HG03196 (cell line): ENCODE data around the gene TMEM178B.
"Not testable (repeated sequence)": the region's sequence is repeated elsewhere in the genome, so short reads cannot be mapped to it uniquely, and the experiment has no call there.

Source experiments
- ATAC-seq: cut with Tn5 transposase; IDR thresholded peaks from one replicate; pipeline ENCODE4 v1.9.1; 2021; ENCODE audit not compliant: unreplicated experiment

The TMEM178B gene

DNA sequence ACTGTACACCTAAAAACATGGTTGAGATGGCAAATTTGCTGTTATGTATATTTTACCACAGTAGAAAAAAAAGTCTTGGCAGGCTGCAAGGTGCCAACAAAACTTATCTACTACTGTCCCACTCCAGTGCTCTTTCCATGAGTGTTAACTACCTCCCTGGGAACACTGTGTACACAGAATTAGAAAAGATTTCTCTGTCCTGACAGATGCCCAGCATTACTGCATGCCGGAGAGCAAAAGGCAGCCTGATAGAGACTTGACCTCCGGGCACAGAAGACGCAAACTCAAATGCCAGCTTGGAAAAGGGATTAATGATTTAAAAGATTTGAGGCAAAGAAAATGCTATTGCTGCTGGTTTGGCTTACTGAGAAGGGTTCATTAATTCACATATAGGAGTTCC, 228.8 kb downstream of the TMEM178B start:
- no peak for ATAC-seq

DNA sequence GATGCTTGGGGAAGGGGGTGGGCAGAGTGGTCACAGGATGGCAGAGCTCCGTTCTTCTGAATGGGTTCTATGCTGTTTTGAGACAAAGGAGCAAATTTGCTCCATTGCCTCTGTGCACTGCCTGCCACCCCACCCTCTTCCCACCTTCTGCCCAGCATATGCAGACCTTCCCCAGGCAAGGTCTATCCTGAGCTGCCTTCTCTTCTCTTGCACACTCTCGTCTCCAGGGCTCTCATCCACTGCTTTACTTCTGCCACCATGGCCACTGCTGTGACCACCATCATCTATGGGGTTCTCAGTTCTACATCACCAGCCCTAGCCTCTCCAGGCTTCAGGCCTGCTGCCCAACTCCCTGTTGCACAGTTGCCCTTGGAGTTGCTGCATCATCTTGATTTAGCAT, 230.4 kb downstream of the TMEM178B start:
- ATAC-seq: no peak

DNA sequence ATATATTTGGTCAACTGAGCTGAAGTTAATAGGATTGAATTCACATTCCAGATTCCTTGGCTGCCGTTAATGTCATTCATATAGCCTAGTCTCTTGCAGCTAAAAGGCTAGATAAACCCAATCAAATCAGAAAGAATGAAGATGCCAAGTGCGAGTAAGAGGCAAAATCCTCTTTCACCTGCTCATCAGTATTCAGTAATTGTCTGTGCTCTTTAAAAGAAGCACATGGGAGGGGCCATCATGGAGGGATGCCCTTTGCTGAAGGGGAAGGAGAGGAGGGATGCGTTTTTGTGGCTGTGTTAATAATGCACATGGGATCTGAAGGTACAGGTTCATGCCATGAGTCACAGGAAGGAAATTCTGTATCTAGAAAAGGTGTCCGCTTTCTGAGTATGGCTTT, 232.2 kb downstream of the TMEM178B start:
- no peak for ATAC-seq

DNA sequence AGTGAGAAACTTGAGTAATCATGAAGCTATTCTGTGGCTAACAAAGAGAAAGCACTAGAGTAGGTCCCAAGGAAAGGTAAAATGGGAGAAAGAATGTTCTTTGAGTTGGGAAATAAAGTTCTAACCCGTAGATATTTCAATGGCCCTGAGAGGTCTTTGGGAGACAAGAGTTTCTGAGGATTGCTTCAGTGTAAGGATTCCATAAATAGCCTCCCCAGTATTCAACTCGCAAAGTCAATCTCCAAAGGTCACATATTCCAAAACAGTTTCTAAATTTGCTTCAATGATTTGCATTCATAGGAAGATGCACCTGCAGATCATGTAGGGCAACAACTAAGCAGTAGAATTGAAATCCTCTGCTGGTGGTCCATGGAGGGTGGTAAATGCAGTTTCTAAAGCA, 238.5 kb downstream of the TMEM178B start:
- no peak for ATAC-seq

DNA sequence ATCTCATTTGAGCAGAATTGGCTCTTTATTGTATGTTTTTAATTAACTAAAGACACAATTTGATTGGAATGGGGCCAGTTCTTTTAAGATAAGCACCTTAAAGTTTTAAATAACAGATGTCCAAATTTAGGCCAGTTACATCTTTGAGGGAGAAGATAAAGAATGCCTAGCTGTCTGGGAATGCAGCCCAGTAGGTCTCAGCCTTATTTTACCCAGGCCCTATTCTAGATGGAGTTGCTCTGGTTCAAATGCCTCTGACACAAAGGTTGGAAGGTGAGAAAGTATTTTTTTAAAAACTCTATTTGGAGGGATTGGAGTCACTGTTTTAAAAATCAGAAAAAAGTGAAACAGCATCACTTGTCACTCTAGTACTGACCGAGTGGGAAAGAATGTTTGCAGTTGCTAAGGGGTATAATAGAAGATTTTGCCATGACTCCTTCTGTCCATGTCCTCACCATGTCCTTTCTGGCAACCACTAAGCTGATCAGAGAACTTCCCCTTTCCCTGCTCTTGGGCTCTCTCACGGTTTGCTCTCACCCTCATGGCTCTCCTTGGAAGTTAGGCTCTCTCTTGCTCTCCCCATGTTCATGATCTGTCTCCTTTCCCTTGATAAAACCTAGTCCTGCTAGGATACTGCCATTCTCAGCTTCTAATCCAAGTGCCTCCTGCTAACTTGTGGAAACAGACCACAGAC, 239.1 kb downstream of the TMEM178B start:
- no peak for ATAC-seq

DNA sequence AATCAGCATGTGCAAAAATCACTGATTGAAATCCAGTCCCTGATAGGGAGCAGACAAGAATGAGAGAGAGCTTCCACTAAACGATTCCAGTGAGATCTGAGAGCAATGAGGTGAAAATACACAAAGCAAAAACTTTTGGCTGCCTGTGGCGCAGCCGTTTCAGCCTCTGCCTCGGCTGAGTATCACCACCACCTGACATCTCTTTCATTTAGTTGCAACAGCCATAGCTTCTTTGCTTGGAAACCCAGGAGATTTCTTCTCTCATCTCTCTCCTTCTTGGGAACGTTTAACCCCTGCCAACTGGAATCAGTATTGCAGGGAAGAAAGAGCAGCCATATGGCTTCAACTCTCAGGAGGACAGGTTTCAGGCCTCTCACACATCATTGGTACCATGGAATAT, 240.0 kb downstream of the TMEM178B start:
- ATAC-seq: no peak

DNA sequence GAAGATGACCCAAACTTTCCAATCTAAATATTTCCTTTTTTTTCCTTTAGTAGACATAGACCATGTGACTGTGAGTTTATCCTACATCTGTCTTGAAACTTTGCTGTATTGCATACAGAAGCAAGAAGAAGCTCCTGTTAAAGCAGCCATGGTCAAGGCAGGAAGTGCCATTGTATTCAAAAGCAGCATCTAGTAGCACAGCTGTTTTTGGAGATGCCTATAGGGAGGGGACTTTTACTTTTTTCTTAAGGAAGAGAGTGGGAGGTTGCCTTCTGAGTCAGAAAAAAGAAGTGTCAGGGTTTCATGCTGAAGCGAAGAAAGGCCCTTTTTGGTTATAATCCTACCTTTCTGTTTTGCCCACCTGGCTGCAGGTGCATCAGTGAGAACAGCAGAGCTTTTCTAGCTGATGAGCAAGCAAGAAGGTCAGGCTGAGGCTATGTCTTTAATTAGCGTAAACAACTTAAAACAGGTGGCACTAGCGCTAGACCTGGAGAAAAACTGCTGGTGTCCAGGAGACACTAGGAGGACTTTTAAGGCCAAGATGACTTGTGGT, 243.2 kb downstream of the TMEM178B start:
- ATAC-seq: no peak

DNA sequence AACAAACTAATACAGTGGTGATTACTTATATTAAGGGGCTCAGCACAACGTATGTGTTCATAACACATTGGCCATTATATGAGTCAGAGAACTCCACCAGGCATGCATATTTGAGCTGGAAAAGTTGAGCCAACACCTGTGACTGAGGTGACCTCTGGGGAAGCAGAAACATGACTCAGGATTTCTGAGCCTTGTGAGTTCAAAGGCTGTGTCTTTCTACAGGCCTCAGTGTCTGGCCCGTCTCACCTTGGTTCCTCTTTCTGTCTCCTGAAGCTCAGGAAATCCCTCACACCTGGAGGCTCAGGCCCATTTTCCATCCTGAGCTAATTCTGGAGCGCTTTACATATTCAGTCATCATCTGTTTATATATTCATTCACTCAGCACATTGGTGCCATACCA, 246.4 kb downstream of the TMEM178B start:
- ATAC-seq: no peak

DNA sequence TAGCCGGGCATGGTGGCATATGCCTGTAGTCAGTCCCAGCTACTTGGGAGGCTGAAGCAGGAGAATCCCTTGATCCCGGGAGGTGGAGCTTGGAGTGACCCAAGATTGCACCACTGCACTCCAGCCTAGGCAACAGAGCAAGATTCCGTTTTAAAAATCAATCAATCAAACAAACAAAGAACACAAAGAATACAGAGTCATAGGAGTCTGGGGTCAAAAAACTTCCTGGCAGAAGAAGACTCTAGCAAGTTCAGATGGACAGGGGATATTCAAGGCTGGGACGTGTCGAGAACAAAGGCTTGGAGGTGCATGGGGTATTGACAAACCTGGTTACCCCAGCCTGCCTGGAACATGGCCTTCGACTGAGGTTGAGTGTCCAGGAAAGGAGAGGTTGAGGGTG, 248.5 kb downstream of the TMEM178B start:
- no peak for ATAC-seq

DNA sequence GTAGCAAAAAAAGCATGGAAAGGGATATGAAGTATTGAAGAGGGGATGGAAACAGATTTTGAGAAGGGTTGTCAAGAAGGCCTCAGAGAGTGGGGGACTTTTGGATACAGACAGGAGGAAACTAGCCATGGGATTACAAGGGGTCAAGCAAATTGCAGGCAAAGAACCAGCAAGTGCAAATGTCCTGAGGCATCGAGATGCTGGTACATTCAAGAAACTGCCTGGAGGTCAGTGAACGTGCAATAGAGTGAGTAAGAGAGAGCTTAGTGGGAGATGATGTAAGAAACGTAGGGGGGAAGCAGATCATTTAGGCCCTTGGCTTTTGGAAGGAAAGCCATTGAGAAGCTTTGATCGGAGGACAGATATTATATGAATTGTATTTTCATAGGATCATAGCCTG, 250.0 kb downstream of the TMEM178B start:
- ATAC-seq: no peak

DNA sequence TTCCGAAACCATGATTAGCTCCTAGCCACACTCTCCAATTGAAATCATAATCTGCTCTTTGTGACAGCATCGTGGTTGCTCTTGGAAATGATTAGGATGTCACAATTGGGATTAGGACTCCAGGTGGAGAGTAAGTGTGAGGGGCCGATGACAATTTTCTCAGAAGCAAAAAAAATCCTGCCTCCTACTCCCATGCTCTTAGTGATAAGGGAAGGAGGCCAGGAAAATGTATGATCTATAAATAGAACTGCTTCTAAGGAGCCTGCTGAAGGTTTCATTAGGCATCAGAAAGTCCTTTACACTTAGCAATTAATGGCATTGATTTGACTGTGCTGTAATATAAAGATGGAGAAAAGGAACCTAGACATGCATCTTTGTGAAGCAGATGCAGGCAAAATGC, 251.0 kb downstream of the TMEM178B start:
- ATAC-seq: no peak

DNA sequence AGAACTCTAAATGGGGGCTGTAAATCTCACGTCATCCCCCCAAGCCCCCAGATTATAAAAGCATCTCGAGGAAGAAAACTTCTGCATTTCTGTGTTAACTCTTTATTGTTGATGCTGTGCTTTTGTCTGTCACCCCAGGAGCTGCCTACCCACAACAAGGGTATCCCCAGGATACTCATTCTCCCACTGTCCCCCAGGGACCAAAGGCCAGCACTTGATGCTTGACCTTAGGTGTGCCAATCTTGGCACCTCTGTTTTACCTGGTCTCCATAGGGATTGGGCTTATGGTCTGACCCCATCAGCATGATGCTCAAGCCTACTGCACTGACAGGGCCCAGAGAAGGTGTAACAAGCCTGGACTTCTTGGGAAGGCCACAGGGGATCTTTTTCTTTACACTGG, 251.4 kb downstream of the TMEM178B start:
- ATAC-seq: no peak

DNA sequence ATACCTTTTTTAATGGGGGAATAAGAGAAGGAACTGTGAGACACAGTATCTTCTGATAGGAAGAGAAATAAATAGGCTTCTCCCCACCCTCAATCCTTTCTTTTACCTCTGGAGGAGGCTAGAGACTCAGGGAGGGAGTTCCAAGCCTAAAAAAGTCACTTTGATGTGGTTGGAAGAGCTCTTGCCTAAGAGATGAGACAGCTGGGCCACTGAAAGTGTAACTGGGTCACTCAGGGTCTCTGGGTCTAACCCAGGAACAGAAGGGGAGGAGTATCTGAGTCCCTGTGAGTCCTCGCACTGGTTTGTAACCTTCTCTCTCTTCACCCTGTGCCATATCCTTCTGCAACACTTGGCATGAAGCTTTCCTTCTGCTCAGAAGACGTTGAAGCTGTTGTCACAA, 254.4 kb downstream of the TMEM178B start:
- ATAC-seq: no peak

DNA sequence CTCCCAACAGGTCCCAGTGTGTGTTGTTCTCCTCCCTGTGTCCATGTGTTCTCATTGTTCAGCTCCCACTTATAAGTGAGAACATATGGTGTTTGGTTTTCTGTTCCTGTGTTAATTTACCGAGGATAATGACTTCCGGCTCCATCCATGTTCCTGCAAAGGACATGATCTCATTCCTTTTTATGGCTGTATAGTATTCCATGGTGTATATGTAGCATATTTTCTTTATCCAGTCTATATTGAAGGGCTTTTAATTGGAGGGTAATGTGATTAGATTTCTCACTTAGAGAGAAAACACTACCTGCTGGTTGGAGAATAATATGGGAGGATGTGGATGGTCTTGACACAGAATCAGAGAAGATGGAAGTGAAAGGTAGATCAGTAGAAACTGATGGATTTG, 256.4 kb downstream of the TMEM178B start:
- ATAC-seq: not testable (repeated sequence)

DNA sequence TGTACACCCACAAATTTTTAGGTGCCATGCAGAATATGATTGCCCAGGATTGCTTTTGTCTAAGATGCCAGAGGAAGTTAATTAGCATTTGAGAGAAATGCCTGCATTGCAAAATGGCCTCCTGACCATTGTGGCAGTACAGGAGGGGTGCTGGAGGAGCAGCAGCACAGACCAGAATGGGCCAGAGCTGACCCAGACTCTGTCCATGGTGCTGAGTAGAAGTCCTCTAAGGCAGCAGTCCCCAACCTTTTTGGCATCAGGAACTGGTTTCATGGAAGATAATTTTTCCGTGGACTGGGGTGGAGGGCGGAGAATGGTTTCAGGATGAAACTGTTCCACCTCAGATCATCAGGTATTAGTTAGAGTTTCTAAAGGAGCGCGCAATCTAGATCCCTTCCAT, 259.6 kb downstream of the TMEM178B start:
- no peak for ATAC-seq

DNA sequence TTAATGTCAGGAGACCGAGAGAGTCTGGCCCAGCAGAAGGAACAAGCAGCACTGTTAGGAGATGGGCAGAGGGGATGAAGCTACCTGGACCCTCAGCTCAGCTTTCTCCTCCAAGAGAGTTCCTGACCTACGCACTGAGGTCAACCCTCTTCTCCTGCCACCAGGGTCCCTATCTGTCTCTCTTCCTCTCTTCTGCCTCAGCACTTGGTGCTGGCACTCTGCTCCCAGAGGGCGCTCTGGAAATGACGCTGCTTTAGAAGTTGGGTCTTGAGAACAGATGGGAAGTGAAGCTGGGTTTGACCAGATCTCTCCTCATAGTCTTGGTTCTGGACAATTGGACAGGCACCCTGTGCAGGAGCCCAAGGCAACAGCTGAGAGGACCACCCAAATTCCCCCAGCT, 261.3 kb downstream of the TMEM178B start:
- no peak for ATAC-seq

DNA sequence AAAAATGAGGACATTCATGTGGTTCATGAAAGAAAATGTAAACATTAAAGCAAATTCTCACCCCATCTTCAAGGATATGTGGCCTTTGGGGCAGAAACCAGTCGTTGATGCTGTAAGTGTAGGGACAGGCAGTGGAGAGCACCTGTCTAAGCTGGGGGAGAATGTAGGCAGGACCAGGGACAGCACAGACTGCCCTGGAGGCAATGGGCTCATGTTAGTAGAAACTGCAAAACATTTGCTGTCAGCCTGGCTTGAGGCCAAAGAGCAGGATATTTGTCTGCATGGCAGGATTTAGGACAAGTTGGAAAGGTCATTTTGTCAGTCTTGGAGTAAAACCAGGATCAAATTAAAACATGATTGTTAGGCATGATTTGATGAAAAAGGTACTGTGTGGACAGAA, 265.7 kb downstream of the TMEM178B start:
- ATAC-seq: no peak

DNA sequence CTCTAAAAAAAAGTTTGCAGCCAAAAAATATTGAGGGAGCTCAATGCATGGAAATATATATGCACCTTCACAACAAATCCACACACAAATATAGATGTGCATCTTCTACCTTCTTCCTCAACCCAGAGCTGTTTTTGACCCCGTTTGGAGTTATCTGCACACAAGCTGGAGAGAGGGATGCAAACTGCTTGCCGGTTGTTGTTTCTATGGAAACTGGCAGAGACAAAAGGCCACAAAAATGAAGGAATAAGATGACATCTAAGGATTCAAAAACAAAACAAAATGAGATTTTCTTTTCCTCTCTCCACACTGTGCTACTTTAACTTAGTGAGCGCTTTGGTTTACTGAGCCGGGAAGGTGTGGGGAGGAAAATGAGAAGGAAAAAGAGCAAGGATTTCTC, 267.1 kb downstream of the TMEM178B start:
- ATAC-seq: no peak

DNA sequence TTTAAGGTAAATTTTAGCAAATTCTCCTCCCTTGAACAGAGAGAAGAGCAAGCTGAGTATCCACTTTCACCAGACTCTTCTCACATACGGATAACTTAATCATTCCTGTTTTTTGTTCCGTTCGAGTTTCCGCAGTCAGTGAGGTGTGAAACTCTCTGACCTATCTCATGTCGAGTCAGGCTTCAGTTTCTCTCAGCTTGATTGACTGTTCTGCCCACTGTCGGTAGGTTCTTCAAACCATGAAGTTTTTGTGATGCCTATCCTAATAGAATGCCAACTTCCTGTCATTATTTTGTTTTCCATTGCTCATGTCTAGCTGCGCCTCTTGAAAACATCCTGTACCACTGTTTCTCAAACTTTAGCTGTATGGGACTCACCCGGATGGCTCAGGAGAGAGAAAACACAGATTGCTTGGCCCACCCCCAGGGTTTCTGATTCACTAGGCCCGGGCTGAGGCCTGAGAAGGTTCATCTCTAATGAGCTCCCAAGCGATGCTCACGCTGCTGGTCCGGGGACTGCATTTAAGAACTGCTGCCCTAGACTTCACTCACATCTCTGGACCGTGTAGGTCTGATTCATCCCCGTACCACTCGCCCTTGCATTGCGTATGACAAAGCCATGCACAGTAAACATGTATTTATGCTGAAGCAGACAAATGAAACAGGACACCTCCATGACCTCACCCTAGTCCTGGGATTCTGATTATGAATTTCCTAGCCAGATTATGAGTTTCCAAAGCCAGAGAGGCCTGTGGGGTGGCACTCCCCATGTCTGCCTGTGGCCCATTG, 269.0 kb downstream of the TMEM178B start:
- no peak for ATAC-seq

DNA sequence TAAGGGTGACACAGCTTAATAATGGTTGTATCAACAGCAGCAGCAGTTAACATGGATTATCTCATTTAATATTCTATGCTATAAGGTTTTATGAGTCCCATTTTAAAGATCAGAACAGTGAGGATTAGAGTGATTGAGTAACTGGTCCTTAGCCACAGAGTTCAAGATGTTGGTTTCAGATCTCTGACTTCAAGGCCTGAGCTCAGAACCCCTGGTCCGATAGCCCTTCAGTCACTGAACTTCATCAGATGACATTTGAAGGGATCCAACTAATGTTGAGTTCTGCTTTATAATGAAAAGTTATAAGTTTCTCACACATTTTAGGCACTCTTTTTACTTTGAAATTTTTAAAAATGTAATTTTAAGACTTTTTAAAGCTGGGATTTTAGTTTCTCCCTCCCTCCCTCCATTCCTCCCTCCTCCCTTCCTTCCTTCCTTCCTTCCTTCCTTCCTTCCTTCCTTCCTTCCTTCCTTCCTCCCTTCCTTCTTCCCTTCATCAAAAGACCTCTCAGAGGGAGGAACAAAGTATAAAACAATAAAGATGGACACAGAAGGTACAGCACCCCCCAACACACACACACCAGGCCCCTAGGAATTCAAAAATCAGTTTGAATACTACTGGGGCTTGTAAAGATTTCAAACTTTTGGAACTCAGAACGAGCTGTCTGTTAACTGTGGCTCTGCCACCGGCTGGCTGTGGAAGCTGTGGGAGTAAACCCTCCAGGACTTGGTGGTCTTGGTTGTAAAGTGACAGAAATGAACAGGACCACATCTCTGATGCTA, 270.5 kb downstream of the TMEM178B start:
- ATAC-seq: no peak

DNA sequence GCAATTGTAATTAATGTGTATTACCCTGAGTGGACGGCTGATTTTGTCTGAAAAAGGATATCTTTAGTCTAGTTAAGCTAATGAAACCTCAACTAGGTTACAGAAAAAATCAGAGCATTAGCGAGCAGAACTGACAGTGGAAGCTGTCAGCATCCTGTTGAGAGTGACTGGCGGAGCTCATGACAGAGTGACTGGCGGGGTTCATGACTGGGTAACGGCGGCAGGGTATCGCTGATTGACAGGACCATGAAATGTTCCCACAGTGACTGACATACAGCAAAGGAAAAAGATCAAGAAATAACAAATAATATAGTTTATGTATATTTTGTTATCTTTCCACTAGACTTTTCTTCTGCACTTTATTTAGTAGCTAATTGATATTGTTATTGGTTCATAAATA, 274.9 kb downstream of the TMEM178B start:
- no peak for ATAC-seq

DNA sequence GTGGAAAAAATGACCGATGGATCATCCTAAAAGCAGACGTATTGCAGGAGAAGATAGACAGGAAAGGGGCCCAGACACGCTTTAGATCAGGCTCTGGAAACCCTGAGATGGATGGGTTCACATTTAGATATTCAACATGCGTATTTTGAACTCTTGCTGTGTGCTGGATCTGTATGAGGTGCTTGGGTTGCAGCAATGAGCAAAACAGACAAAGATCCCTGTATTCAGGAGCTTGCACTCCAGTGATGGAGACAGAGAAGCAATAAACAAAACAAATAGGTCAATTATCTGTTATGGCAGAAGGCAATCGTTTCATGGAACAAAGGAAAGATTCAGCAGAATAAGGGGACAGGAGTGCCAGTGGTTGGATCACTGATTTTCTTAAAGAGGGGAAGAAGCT, 275.5 kb downstream of the TMEM178B start:
- ATAC-seq: no peak
